Measurements from ENCODE around the gene RBPJL. TPM values are rescaled to one million over a fixed set of nuclear protein-coding genes. Genes with fewer than 3 reads are reported as not detected.

The RBPJL gene
- total RNA-seq, 1 experiment from 2014 or later = not detected

DNA sequence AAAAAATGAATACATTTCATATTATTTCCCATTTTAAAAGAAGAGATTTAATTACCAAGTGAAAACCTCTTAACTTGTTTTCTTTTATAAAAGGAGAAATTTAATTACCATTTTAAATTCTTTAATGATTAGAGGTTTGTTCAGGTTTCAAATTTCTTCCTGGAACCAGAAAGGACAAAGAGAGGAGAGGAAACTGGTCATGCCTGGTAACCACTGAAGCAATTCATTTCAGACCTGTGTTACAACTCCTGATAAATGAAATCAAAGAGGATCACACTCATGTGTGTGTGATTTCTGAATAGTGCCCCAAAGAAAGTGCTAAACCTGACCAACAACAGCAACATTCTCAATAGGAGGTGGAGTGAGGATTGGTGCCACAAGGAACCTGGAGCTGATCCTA lies 39.7 kb upstream of the RBPJL start:
- H3K36me3 ChIP-seq (ENCODE audit: insufficient read depth, low read length, poor library complexity, severe bottlenecking) = no peaks in the 10 kb centered on the region
- CTCF ChIA-PET = no interaction called here
- H3K27me3 ChIP-seq (replicated peaks; ENCODE audit: insufficient read depth, low read depth, low read length, poor library complexity) = peaks cover 19% of the 10 kb centered on the region
- H3K4me1 ChIP-seq (ENCODE audit: insufficient read depth, low read length, poor library complexity, severe bottlenecking) = no peaks in the 10 kb centered on the region
- TF ChIP-seq EZH2 (IDR thresholded peaks at IDR 0.05; ENCODE audit: borderline replicate concordance, low read depth, low read length, poor library complexity, severe bottlenecking) = no peak
- TF ChIP-seq, protein P1, sequence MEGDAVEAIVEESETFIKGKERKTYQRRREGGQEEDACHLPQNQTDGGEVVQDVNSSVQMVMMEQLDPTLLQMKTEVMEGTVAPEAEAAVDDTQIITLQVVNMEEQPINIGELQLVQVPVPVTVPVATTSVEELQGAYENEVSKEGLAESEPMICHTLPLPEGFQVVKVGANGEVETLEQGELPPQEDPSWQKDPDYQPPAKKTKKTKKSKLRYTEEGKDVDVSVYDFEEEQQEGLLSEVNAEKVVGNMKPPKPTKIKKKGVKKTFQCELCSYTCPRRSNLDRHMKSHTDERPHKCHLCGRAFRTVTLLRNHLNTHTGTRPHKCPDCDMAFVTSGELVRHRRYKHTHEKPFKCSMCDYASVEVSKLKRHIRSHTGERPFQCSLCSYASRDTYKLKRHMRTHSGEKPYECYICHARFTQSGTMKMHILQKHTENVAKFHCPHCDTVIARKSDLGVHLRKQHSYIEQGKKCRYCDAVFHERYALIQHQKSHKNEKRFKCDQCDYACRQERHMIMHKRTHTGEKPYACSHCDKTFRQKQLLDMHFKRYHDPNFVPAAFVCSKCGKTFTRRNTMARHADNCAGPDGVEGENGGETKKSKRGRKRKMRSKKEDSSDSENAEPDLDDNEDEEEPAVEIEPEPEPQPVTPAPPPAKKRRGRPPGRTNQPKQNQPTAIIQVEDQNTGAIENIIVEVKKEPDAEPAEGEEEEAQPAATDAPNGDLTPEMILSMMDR (conservative IDR thresholded peaks at IDR 0.05; ENCODE audit: low read depth, low read length) = no peak
- no peak overlapping the region for H3K4me3 ChIP-seq (ENCODE audit: low read depth, low read length, poor library complexity, severe bottlenecking)
- no peaks in the 10 kb centered on the region for H3K9me3 ChIP-seq (ENCODE audit: low read depth, low read length, poor library complexity, severe bottlenecking)
- no peak for DNase-seq (ENCODE audit: low spot score)
- H3K27ac ChIP-seq (ENCODE audit: low read depth, low read length, poor library complexity, severe bottlenecking) = no peak overlapping the region
- intact Hi-C loops (cut with micrococcal nuclease; ENCODE audit: unreplicated experiment) = no loop called here
- POLR2A ChIA-PET (ENCODE audit: low non-redundant PET) = no interaction called here
- no TSS peak for BruUV-seq (replicated peaks)

DNA sequence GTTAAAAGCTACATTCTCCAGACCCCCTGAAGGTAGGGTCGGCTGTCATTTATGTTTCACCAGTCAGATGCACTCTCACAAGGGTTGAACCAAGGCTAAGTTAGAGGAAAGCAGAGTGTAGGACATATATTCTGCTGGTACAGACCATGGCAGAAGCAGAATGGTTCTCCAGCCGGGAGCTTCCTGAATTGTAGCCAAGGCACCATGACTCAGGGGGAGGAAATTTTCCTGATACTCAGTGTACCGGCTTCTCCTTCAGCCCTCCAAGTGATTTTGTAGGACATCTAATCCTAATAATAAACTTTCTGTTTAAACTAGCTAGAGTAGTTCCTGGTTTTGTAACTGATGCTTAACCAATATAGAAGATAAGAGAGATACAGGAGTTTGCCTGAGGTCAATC lies 38.1 kb upstream of the RBPJL start:
- TF ChIP-seq, protein P1 (conservative IDR thresholded peaks at IDR 0.05; ENCODE audit: low read depth, low read length) = no peak
- no peak for TF ChIP-seq EZH2 (IDR thresholded peaks at IDR 0.05; ENCODE audit: borderline replicate concordance, low read depth, low read length, poor library complexity, severe bottlenecking)
- H3K36me3 ChIP-seq (ENCODE audit: insufficient read depth, low read length, poor library complexity, severe bottlenecking) = no peaks in the 10 kb centered on the region
- no TSS peak for BruUV-seq (replicated peaks)
- no peaks in the 10 kb centered on the region for H3K4me1 ChIP-seq (ENCODE audit: insufficient read depth, low read length, poor library complexity, severe bottlenecking)
- ChIA-PET POLR2A (ENCODE audit: low non-redundant PET) (interaction anchor here (0.5 kb wide), 1 partner anchor 18 kb away, joined by 7 read pairs; no protein-coding TSS in a partner anchor), CTCF (no interaction called here)
- intact Hi-C loops (cut with micrococcal nuclease; ENCODE audit: unreplicated experiment) = no loop called here
- no peaks in the 10 kb centered on the region for H3K9me3 ChIP-seq (ENCODE audit: low read depth, low read length, poor library complexity, severe bottlenecking)
- H3K27ac ChIP-seq (ENCODE audit: low read depth, low read length, poor library complexity, severe bottlenecking) = no peak overlapping the region
- H3K4me3 ChIP-seq (ENCODE audit: low read depth, low read length, poor library complexity, severe bottlenecking) = no peak overlapping the region
- H3K27me3 ChIP-seq (replicated peaks; ENCODE audit: insufficient read depth, low read depth, low read length, poor library complexity) = peaks cover 20% of the 10 kb centered on the region
- DNase-seq (ENCODE audit: low spot score) = no peak

DNA sequence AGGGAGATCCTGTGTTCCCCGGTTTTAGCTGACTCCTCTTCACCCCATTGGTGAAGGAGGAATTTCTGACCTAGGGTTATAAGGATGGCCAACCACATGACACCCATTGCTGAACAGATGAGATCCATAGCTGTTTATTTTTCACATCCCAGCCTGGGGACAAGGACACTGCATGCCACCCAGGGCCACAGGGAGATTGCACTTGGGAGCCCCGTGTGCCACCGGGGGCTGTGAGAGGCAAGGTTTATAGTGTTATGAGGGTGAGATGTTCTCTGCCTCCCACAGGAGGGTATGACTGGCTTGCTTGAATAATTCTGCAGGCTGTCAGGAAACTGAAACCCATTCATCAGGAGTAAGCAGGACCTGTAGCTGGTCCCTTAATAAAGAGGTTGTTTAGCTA lies 37.6 kb upstream of the RBPJL start:
- intact Hi-C loops (cut with micrococcal nuclease; ENCODE audit: unreplicated experiment) = no loop called here
- POLR2A ChIA-PET (ENCODE audit: low non-redundant PET) = no interaction called here
- Histone ChIP-seq H3K27me3 (replicated peaks; ENCODE audit: insufficient read depth, low read depth, low read length, poor library complexity) (peaks cover 18% of the 10 kb centered on the region), H3K36me3 (ENCODE audit: insufficient read depth, low read length, poor library complexity, severe bottlenecking) (no peaks in the 10 kb centered on the region), H3K9me3 (ENCODE audit: low read depth, low read length, poor library complexity, severe bottlenecking) (no peaks in the 10 kb centered on the region), H3K4me1 (ENCODE audit: insufficient read depth, low read length, poor library complexity, severe bottlenecking) (no peaks in the 10 kb centered on the region), H3K27ac (ENCODE audit: low read depth, low read length, poor library complexity, severe bottlenecking) (no peak overlapping the region), H3K4me3 (ENCODE audit: low read depth, low read length, poor library complexity, severe bottlenecking) (no peak overlapping the region)
- BruUV-seq (replicated peaks) = no TSS peak
- CTCF ChIA-PET = no interaction called here
- no peak for TF ChIP-seq EZH2 (IDR thresholded peaks at IDR 0.05; ENCODE audit: borderline replicate concordance, low read depth, low read length, poor library complexity, severe bottlenecking)
- TF ChIP-seq, protein P1 (conservative IDR thresholded peaks at IDR 0.05; ENCODE audit: low read depth, low read length) = no peak
- no peak for DNase-seq (ENCODE audit: low spot score)

Measured in A673 (cell line).